Measurements from ENCODE around the gene POSTN.
"Not testable (repeated sequence)": the region's sequence is repeated elsewhere in the genome, so short reads cannot be mapped to it uniquely, and the experiment has no call there.

The POSTN gene

GRCh38 chr13:37597477-37598025 lies 1.0 kb downstream of the POSTN start:
- no peak for DNase-seq (ENCODE audit: low read depth)

- no peak for DNase-seq (ENCODE audit: low read depth)
Observed at GRCh38 chr13:37596805-37597204, 1.8 kb downstream of the POSTN start.

- no peak for DNase-seq (ENCODE audit: low read depth)
Observed at GRCh38 chr13:37595162-37595561, 3.4 kb downstream of the POSTN start.

GRCh38 chr13:37594550-37594949 lies 4.0 kb downstream of the POSTN start:
- DNase-seq (ENCODE audit: low read depth) = no peak

- DNase-seq (ENCODE audit: low read depth) = not testable (repeated sequence)
Observed at GRCh38 chr13:37589381-37589780, 9.2 kb downstream of the POSTN start.

GRCh38 chr13:37587236-37587635 lies 11.3 kb downstream of the POSTN start:
- no peak for DNase-seq (ENCODE audit: low read depth)

GRCh38 chr13:37586164-37586563 lies 12.4 kb downstream of the POSTN start:
- no peak for DNase-seq (ENCODE audit: low read depth)

- DNase-seq (ENCODE audit: low read depth) = no peak
Observed at GRCh38 chr13:37585541-37585940, 13.0 kb downstream of the POSTN start.

GRCh38 chr13:37576601-37577000 lies 22.0 kb downstream of the POSTN start:
- DNase-seq (ENCODE audit: low read depth) = no peak

- DNase-seq (ENCODE audit: low read depth) = no peak
Observed at GRCh38 chr13:37565425-37565824, 33.1 kb downstream of the POSTN start.

GRCh38 chr13:37561031-37561430 lies 37.5 kb downstream of the POSTN start:
- DNase-seq (ENCODE audit: low read depth) = no peak

GRCh38 chr13:37560526-37560925 lies 38.0 kb downstream of the POSTN start:
- no peak for DNase-seq (ENCODE audit: low read depth)

GRCh38 chr13:37558766-37559165 lies 39.8 kb downstream of the POSTN start:
- not testable (repeated sequence) for DNase-seq (ENCODE audit: low read depth)

GRCh38 chr13:37546087-37546486 lies 52.5 kb downstream of the POSTN start:
- DNase-seq (ENCODE audit: low read depth) = no peak

- no peak for DNase-seq (ENCODE audit: low read depth)
Observed at GRCh38 chr13:37544995-37545394, 53.6 kb downstream of the POSTN start.

GRCh38 chr13:37539976-37540605 lies 58.5 kb downstream of the POSTN start:
- DNase-seq (ENCODE audit: low read depth) = no peak

- DNase-seq (ENCODE audit: low read depth) = no peak
Observed at GRCh38 chr13:37539170-37539569, 59.4 kb downstream of the POSTN start.

- no peak for DNase-seq (ENCODE audit: low read depth)
Observed at GRCh38 chr13:37535501-37535900, 63.1 kb downstream of the POSTN start.

- no peak for DNase-seq (ENCODE audit: low read depth)
Observed at GRCh38 chr13:37534676-37535075, 63.9 kb downstream of the POSTN start.

- DNase-seq (ENCODE audit: low read depth) = no peak
Observed at GRCh38 chr13:37534181-37534580, 64.4 kb downstream of the POSTN start.

GRCh38 chr13:37531049-37531448 lies 67.5 kb downstream of the POSTN start:
- DNase-seq (ENCODE audit: low read depth) = no peak

GRCh38 chr13:37529751-37530385 lies 68.7 kb downstream of the POSTN start:
- DNase-seq (ENCODE audit: low read depth) = no peak

GRCh38 chr13:37526710-37527473 lies 71.7 kb downstream of the POSTN start:
- DNase-seq (ENCODE audit: low read depth) = no peak
